HG03025 (cell line): ENCODE data around the gene TMEM87B.
"Not testable (repeated sequence)": the region's sequence is repeated elsewhere in the genome, so short reads cannot be mapped to it uniquely, and the experiment has no call there.

Experiments
- ATAC-seq: cut with Tn5 transposase; IDR thresholded peaks from one replicate; pipeline ENCODE4 v1.9.1; 2021; ENCODE audit warnings: mild to moderate bottlenecking, moderate library complexity; ENCODE audit not compliant: unreplicated experiment, low FRiP score

TMEM87B gene

DNA sequence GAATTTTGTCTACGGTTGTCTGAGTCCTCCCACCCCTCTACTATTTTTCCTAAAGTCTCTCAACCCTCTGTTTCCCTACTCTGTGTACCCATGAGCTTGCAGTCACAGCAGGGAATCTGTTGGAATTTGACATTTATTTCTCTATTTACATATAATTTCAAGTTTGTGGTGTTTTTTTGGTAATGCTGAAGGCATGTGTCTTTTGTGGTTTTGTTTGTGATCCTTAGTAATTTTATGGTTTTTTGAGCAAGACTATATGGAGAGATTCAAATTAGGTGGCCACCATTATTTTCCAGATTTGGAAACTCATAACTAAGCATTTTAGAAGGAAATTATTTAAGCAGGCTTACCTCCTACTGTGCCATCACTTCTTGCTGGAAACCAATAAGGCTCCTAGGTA, 55.9 kb downstream of the TMEM87B start:
- no peak for ATAC-seq

DNA sequence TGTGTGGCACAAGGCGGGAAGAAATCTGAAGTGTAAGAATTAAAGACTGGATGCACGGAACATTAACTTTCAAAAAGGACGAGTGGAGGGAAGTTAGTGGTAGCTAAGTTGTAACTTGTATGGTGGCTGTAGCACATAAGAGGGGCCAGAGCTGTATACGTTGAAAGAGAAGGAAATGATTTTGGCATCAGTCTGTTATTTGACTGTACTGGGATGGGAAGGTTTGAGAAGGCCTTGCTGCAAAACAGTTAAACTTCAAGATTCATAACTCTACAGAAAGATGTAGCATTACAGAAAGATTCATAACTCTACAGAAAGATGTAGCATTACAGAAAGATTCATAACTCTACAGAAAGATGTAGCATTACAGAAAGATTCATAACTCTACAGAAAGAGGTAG, 58.3 kb downstream of the TMEM87B start:
- ATAC-seq, result not testable (repeated sequence)

GRCh38 chr2:112118148-112118547, 63.1 kb downstream of the TMEM87B start:
- ATAC-seq, result no peak

DNA sequence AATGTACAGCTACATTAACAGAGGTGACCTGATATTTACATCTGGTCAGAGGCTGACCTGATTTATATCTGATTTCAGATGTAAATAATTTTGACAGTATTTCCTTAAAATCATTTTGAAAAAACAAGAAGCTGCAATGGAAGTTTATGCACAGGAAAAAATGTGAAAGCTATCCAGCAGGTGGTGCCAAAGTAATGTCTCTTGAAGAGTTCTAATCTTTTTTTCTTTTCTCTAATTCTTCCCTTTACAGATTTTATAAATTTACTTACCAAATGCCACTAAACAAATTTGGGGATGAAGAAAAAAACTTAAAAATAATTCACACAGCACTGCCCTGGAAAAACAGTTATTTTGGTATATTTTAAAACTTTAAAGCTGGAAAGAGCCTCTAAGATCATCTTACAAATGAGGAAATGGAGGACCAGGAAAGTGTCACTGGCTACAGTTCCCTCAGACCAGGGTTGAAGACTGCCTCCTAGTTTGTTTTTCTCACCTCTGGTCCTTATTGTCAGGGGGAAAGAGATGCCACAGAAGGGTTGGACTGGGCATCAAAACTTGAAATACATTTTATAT, 66.7 kb downstream of the TMEM87B start:
- ATAC-seq, result no peak

- ATAC-seq, result no peak
Observed at GRCh38 chr2:112129060-112129459, 74.0 kb downstream of the TMEM87B start.

DNA sequence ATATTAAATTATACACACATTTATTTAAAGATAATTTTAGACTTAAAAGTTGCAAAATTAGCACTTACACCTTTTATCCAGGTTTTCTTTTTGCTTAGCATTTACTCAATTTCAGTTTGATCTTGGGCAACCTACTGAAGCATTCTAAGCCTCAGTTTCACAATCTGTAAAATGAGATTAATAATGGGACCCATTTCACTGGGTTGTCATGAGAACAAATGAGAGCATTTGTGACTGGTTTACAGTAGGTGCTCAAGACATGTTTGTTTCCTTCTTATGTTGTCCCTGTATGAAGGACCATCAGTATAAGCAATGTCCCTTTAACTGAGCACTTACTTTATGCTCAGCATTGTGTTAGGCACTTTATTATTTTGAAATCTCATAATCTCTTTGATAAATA, 78.3 kb downstream of the TMEM87B start:
- no peak for ATAC-seq

DNA sequence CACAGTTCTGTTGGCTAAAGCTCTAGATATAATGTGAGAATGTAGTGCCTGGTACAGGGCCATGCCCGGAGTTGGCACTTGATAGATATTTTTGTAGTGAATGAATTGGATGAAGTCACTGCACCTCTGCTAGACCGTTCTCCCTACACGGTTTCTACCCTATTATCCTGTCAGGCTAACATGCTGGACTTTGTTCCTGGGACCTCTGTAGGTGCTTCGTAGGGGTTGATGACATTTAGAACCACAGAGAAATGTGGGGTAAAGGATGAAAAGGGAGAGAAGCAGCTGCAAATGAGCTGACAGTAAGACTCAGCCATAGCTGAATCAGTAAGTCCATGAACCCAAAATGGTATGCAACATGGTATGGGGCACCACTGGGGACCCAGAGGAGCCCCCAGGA, 79.1 kb downstream of the TMEM87B start:
- ATAC-seq, result no peak

- ATAC-seq, result no peak
Observed at GRCh38 chr2:112136096-112136495, 81.0 kb downstream of the TMEM87B start.

DNA sequence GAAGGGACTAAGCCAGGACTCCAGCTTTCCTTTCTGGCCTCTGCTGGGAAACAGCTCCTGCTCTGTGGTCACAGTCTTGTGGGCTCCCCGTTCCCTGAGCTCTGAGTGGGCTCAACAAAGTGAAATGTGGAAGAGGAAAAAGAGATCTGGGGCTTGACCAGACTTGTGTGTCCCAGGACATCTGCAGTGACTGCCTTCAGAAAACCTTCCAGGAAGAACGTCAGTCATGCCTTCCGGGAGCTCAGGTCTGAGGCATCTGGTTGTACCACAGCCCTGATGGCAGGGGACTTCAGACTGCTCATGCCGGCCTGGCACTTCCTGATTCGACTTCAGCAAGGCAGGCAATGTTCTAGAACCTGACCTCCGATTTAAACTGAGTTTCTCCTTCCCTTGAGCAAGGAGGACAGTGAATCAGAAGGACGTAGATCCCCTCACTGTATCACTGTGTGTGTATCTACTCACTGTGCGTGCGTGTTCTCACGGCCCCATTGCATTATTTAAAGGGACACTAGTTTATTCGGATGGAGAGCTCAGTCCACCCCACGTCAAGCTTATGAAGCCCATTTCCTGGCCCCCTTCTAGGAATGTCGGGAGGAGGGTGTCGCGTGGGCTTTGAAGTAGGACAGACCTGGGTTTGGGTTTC, 82.6 kb downstream of the TMEM87B start:
- no peak for ATAC-seq

DNA sequence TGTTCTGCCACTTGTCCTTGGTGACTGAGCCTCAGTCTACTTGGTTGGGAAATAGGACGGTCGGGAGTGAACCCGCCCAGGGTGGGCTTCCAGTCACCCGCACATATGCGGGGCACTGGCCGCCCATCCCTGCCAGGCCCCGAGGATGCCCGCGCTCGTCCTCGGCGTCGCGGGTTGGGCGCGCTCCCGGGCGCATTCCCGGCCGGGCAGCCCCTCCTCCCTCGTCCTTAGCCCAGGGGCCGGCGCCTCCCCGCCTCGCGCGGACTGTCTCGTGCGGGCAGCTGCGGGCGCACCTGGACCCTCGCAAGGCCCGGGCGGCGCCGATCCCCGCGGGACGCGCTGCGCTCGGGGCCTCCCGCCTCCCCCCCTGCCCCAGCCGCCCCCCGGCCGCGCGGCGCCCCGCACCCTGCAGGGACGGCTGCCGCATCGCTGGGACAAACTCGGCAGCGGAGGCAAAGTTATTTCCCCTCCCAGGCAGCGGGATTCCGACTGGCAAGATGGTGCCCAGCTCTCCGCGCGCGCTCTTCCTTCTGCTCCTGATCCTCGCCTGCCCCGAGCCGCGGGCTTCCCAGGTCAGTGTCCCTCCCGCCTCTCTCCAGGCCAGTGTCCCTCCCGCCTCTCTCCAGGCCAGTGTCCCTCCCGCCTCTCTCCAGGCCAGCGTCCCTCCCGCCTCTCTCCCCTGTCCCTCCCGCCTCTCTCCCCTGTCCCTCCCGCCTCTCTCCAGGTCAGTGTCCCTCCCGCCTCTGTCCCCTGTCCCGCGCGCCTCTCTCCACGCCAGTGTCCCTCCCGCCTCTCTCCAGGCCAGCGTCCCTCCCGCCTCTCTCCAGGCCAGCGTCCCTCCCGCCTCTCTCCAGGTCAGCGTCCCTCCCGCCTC, 83.3 kb downstream of the TMEM87B start, which contains the start of gene FBLN7:
Gene FBLN7 (plus strand): TSS at position 227 of the 874 bp plus-strand sequence. CDS start 271 bp downstream, at position 498.
- ATAC-seq, result no peak

GRCh38 chr2:112139033-112139614, 84.1 kb downstream of the TMEM87B start:
- ATAC-seq, result not testable (repeated sequence)

- ATAC-seq, result not testable (repeated sequence)
Observed at GRCh38 chr2:112139661-112140204, 84.7 kb downstream of the TMEM87B start.

DNA sequence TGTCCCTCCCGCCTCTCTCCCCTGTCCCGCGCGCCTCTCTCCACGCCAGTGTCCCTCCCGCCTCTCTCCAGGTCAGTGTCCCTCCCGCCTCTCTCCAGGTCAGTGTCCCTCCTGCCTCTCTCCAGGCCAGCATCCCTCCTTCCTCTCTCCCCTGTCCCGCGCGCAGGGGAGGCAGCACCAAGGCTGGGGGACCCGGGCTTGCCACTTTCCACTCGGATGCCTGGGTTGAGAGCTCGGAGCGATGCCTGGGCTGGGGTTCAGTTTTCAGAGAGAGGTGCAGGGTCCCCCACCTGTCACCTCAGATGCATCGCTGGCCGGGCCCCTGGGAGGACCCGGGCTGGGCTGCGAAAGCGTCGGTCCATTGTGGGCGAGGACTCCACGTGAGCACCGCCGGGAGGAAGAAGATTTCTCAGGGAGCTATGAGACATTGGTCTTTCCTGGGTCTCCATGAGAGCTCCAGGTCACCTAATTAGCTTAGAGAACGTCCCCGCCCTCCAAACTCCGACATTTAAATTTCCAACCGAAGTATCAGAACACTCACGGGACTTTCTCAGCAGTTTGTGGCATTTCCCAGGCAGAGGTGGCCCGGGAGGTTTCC, 85.2 kb downstream of the TMEM87B start:
- ATAC-seq, result no peak

DNA sequence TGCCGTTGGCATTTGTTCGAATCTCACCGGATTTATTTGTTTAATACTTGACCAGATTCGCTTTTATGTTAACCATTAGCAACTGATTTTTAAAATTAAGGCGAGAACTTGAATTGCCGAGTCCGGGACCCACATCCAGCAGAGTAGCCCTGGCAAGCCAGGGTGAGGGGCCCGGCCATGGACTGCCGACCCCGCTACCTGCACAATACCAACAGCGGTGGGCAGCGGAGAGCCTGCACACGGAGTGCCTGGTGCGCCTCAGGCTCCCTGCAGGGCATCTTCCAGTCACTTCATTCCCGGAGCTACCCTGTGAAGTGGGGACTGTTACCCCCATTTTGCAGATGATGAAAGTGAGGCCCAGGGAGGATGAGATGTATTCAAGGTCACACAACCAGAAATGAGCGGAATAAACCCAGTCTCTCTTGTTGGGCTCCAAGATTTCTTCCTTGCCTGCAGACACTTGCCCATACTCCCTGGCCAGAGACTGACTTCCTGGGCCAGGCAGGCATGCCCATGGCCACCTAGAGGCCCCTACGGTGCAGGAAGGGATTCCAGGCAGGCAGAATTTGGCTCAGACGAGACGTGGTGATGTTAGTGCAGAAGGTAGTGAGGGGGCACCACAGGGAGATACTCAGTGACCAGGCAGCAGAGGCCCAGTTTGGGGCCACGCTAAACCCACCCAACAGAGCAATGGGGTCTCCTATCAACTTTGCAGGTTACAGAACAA, 86.0 kb downstream of the TMEM87B start:
- no peak for ATAC-seq

- ATAC-seq, result no peak
Observed at GRCh38 chr2:112141626-112142007, 86.5 kb downstream of the TMEM87B start.

DNA sequence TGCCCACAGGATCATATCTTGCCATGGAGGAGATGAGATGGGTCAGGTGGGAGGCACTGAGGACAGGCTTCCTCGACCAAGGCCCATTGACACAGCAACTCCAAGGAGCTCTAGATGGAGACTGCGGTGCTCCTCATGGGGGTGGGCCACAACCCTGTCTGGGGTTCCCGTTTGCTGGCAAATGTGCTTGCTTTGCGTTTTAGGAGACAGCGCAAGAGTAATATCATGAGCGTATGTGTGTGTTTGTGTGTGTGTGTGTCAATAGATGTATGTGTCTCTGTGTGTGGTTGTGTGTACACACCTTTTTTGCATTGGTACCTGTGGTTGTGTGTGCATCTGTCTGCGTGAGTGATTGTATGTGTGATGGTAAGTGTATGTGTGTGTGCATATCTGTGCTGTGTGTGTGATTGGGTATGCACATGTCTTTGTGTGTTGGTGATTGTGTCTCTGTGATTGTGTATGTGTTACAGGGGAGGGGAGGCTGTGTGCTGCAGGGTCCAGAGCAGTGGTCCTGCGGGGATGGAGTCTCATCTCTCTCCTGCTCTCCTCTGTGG, 87.5 kb downstream of the TMEM87B start:
- ATAC-seq, result no peak

DNA sequence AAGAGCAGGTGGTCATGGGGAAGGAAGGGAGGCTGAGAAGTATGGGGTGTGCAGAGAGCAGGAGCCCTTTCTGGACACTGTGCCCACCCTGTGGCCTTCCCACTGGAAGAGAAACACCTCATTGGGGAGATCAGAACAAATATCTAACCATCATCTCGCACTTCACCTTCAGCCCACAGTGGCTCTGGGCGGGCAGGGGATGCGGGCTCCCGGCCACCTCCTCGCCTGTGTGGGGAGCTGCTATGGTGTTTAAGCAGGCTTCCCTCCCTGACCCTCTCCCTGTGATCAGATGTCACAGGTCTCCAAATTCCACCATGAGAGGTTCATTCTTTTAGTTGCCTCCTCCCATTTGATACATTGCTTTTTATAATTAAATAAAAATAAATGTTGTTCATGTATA, 88.1 kb downstream of the TMEM87B start:
- ATAC-seq, result no peak

- no peak for ATAC-seq
Observed at GRCh38 chr2:112144966-112145365, 89.9 kb downstream of the TMEM87B start.

DNA sequence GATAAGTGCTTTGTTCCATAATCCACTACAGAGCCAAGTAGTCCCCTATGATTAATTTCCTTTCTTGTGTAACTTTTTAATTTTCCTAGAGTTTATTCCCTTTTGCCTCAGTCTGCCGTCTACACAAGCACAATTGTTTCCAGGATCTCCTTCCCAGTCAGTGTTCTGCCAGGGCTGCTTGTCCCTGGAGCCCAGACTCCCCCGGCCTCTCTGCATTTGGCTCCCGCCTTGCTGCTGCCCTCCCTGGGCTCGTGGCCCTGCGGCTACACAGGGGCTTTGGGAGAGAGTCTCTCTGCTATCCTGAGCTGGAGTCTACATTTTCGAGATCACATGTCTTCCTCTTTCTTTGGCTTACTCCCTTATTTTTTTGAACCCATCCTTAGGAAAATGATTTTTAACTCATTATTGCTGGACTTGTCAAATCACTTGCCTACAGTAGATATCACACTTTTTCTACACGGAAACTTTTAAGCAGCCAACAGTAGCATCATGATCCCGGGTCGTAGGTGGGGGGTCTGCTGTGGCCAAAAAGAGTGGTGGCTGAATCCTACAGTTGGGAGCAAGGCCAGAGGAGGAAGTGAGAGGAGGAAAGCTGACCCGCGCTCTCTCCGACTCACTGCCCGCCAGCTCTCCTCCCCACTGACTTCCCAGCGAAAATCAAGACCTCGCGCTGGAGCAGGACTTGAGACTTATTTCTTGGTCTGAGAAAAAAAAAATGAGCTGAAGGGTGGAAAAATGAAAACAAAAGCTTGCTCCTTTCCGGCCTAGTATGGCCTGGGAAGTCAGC, 92.5 kb downstream of the TMEM87B start:
- no peak for ATAC-seq
